Left lobe of liver (tissue), 2 donors: Measurements from ENCODE around the gene METTL25. TPM values are rescaled to one million over a fixed set of nuclear protein-coding genes. Genes with fewer than 3 reads are reported as not detected.
A peak's percentile ranks its signal among the peaks of the same experiment; 100 is the strongest.

Experiments
- ATAC-seq: fragments of 200-7000 bp; cut with Tn5 transposase; one replicate; pipeline ENCODE4 v1.9.1; 2020; ENCODE audit warnings: mild to moderate bottlenecking, moderate library complexity
- DNase-seq: peaks from one replicate; pipeline ENCODE4 v3.0.0-alpha.2; 2020; ENCODE audit warnings: low spot score
- total RNA-seq: library from RNA; stranded (reverse); gene quantifications from one replicate; pipeline ENCODE4 v1.2.1, GENCODE V29; 2021
- donor health status: DM: no; HTN: no; CAD: no; lungs with moderate emphysema.
- donor health status: DM: no; HTN: yes; CAD: no.

The METTL25 gene
- total RNA-seq, 1 donor from 2014 or later, result 5.3 TPM

- DNase-seq, result no peak
- no peak for ATAC-seq
Observed at GRCh38 chr12:82468563-82468962, 110.2 kb downstream of the METTL25 start.

GRCh38 chr12:82470906-82471512 lies 112.7 kb downstream of the METTL25 start:
- no peak for DNase-seq
- no peak for ATAC-seq

DNA sequence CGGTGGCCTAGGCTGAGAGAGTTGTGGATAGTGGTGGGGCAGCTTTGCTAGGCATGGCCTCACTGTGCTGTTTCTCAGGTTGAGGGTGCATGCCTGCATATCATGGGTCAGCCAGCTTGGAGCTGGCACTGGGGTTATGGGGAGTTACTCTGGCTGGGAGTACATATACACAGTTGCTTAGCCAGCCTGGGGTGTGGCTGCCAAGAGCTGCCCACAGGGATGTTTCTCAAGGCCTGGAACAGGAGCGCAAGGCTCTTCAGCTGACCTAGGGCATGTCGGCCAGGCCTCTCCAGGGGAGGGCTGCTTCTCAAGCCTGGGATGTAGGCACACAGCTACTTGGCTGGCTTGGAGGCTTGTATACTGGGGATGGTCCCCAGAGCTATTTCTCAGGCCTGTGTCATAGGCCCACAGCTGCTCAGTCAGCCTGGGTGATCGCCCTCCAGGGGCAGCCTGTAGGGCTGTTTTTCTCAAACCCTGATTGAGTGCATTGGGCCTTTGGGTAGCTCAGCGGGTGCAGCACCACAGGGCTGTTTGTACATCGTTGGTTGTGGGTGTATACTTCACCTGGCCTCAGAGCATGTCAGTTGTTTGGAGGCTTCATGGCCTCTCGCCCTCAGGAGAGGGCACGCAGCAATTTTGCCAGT lies 114.9 kb downstream of the METTL25 start:
- no peak for ATAC-seq
- DNase-seq, result no peak

DNA sequence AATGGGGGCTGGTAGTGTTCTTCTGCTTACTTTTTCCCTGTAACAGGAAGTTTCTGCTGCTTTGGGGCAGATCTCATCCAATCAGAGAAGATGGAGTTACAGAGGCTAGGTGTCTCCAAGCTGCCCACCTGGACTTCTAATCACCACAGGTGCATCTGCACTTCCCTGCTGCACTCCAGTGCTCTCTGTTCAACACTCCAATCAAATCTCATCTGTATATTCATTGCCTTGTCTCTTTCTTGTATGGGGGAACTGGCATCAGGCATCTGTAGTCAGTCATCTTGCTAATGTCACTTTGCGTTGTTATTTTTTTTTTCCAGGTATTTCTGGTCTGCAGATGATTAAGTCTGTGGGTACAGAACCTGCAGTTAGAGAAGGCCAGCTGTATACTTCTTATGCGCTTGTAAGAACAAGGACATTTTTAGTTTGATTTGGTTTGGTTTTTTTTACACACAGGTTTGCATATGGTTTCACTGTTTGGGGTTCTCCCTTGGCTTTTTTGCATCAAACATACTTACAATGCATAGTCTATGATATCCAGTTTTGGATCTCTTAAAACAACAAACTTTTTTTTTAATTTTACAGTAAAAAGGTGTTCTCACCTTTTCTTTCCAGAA lies 116.0 kb downstream of the METTL25 start:
- ATAC-seq (no peak), DNase-seq (no peak)

- no peak for DNase-seq
- ATAC-seq, result no peak
Observed at GRCh38 chr12:82474798-82475184, 116.5 kb downstream of the METTL25 start.

DNA sequence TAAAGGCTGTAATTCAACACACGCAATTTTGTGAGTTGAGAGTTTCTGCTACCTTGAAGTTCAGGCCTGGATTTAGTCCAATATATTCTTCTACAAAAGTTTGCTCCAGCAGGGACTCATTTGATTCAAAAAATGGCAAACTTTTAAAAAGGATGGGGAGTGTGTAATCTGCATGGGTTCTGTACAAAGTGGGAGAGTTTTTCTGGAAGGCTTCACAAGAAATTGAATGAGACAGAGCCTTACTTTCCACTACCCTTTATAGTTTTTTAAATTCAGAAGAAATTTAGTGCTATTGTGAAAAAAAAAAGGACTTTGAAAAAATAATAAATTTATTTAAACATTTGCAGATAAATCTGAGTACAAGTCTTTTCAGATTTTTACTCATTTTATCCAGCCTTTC lies 116.9 kb downstream of the METTL25 start:
- no peak for DNase-seq
- ATAC-seq, result no peak

DNA sequence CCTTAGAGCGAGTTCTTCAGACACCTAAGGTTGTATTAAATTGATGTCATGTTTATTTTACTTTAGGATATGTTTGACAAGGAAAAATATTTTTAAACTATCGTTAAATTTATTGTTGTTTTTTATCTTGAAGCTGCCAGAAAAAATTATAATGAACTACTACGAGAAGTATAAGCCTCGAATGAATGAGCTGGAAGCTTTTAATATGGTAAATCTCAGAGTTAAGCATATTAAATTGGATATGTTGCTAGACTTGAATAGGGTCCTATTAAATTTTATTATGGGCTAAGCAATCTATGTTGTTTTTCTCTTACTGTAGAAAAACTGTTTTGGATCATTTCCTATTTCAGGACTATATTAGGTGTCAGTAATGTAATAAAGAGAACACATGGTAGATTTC lies 118.2 kb downstream of the METTL25 start:
- DNase-seq (no peak), ATAC-seq (no peak)

DNA sequence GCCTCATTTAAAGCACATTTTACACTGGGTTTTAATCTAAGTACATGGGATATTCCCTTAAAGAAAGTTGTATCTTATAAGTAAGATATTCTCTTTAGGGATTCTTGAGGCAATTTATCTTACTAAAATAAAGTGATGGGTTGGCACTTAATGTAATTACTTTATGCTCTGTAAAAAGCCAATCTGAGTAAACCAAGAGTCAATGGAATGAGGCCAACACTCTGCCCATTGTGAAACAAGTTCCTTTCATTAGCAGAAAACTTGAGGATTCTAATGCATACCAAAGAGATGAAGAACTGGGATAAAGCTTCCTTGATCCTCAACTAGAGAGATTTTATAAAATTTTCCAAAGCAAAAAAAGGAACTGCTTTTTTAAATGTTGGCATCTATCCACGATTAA lies 121.2 kb downstream of the METTL25 start:
- no peak for DNase-seq
- ATAC-seq, result no peak

GRCh38 chr12:82480606-82481005 lies 122.3 kb downstream of the METTL25 start:
- no peak for ATAC-seq
- DNase-seq, result no peak

DNA sequence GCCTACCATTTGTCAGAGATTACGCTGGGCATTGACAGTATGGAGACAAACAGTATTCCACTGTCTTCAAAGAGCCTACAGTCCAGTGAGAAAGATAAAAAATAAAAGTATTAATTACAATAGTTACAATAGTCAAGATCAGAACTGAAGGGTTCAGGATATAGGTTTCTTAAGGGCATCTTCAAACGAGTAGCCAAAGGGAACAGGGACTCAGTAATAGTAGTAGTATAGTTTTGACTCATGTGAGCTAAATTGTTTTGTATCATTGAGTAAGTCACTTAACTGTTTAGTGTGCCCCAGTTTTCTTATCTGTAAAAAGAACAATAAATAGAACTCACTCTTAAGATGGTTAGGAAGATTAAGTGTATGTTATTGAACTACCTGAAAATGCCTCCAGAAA lies 123.6 kb downstream of the METTL25 start:
- DNase-seq, result no peak

GRCh38 chr12:82486524-82487235 lies 128.4 kb downstream of the METTL25 start:
- DNase-seq (no peak), ATAC-seq (no peak)

More for the DNA sequence above, 123.6 kb downstream of the METTL25 start:
- ATAC-seq, result no peak

- DNase-seq (no peak), ATAC-seq (no peak)
Observed at GRCh38 chr12:82504409-82504808, 146.1 kb downstream of the METTL25 start.

GRCh38 chr12:82505150-82505549 lies 146.8 kb downstream of the METTL25 start:
- no peak for ATAC-seq
- no peak for DNase-seq

- no peak for DNase-seq
- no peak for ATAC-seq
Observed at GRCh38 chr12:82507686-82508085, 149.4 kb downstream of the METTL25 start.

GRCh38 chr12:82510386-82510785 lies 152.1 kb downstream of the METTL25 start:
- DNase-seq, result no peak
- no peak for ATAC-seq

DNA sequence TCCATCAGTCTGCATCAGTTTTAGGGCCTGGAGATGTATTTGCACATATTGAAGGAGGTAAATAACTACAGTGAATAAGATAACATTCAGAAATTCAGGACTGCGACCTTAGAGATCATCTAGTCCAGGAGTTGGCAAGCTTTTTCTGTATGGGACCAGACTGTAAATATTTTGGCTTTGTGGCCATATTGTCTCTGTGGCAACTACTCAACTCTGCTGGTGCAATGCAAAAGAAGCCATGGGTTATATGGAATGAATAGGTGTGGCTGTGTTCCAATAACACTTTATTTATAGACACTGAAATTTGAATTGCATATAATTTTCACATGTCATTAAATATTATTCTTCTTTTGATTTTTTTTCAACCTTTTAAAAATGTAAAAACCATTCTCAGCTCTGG lies 156.6 kb downstream of the METTL25 start:
- DNase-seq, result no peak

DNA sequence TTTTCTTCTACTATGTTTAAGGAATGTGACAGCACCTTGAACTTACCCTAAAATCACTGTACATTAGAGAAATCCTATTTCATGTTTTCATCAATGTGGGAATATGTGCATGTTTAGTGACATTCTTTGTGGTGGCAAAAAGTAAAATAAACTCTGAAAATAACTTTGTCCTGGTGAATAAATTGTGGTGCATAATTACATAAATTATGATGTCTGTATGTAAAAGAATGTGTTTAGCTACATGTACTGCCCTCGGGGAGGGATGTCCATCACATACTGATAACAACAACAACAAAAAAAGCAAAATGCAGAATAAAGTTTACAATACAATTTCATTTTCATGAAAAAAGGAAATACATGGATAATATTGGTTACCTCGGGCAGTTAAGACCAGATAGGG lies 157.3 kb downstream of the METTL25 start:
- ATAC-seq, result no peak

More for the DNA sequence above, 156.6 kb downstream of the METTL25 start:
- no peak for ATAC-seq

GRCh38 chr12:82517027-82517426 lies 158.7 kb downstream of the METTL25 start:
- DNase-seq, result no peak
- peak; percentile 96 for ATAC-seq

More for the DNA sequence above, 157.3 kb downstream of the METTL25 start:
- no peak for DNase-seq

DNA sequence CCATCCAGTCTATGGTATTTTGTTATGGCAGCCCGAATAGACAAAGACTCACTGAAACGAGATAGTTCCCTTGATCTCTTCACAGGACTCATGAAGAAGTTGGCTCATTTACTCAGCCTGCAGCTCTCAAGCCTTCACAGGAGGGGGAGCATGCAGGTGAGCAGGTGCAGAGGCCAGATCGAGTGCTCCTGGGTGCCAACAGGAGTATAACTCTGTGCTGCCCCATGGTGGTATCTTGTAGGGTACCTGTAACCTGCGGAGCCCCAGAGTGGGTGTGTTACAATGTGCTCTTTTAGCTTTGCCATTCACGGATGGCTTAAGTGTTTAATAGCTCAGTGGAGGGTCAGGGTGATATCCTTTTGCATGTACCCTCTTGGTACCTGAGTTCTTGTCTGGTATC lies 159.5 kb downstream of the METTL25 start:
- DNase-seq (no peak), ATAC-seq (no peak)

DNA sequence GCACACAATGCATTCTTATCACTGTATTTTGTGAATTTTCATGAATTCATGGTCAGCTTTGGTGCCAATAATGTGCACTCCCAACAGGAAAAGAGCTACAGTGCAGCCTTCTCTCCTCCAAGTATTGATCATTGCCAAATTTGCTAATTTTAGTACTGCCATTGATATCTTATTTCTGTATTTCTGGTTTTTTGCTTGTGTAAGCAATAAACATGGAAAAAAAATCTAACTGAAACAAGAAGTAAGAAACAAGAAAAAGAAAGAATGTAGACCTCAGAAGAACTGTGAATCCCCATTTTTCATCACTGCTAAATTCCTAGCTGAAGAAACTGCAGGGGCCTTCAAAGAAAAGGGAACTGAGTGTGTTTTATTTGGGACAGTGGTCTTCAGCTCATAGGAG lies 161.2 kb downstream of the METTL25 start:
- ATAC-seq, result no peak

GRCh38 chr12:82522285-82522684 lies 164.0 kb downstream of the METTL25 start:
- no peak for DNase-seq
- peak; percentile 34 for ATAC-seq

More for the DNA sequence above, 161.2 kb downstream of the METTL25 start:
- no peak for DNase-seq

GRCh38 chr12:82522762-82523161 lies 164.4 kb downstream of the METTL25 start:
- ATAC-seq (no peak), DNase-seq (no peak)
